Colon (tissue), 2 donors: ENCODE data around the gene MYB.
"Not testable (repeated sequence)": the region's sequence is repeated elsewhere in the genome, so short reads cannot be mapped to it uniquely, and the experiment has no call there.

Experiments
- FAIRE-seq: peaks from 2 replicates; lab custom pipeline; 2012; peaks lifted over from hg19 to GRCh38; lab: Jason Lieb, UNC
- donor health status: control.
- donor health status: control.

MYB gene

DNA sequence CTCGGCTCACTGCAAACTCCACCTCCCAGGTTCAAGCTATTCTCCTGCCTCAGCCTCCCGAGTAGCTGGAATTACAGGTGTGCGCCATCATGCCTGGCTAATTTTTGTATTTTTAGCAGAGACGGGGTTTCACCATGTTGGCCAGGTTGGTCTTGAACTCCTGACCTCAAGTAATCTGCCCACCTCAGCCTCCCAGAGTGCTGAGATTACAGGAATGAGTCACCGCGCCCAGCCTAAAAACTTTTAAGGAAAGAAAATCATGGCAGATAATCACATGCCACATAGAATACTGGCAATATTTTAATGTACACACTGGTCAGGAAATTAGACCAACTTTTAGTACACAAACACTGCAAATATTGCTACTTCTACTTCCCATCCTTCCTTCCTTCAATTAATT lies 16.7 kb upstream of the MYB start:
- not testable (repeated sequence) for FAIRE-seq

DNA sequence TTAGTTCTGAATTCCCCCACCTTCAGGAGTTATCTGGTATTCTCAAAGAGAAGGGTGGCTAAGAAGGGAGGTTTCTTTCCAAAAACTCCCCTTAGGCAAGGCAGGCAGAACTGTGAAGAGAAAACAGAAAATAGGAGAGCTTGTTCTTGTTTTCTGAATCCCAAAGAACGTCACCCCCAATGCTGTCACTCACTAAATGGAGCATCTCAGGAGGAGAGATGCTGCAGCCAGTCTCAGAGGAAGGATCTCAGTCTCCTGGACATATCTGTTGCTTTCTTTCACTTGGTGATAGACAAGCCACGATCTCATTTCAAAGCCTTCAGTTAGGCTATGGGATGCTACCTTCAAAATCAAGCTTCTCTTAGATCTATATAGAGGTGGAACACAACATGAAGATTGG lies 16.1 kb upstream of the MYB start:
- FAIRE-seq, result no peak

DNA sequence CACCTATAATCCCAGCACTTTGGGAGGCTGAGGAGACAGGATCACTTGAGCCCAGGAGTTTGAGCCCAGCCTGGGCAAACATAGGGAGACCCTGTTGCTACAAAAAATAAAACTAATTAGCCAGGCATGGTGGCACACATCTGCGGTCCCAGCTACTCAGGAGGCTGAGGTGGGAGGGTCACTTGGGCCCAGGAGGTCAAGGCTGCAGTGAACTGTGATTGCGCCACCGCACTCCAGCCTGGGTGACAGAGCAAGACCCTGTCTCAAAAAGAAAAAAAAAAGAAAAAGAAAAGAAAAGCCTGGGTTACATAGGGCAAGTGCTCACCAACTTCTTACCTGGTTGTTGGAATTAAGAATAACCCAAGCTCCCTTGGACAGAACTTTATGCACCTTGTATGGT lies 14.6 kb upstream of the MYB start:
- no peak for FAIRE-seq

DNA sequence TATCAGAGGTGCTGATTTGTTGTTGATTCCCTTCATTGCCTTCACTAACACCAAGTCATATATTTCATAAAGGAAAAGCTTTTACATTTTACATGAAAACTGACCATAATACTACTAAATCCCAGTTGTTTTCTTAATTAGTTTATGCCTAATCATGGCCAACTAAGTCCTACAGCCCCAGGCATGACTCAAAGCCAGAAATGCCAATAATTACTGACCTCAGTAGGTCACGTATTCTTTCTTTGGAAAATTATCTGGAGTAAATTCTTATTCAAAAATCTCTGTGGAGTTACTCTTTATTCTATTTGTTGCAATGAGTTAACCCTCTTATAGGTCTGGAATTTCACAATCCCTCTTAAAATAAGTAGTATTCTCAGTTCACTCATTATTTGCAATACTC lies 13.5 kb upstream of the MYB start:
- no peak for FAIRE-seq

DNA sequence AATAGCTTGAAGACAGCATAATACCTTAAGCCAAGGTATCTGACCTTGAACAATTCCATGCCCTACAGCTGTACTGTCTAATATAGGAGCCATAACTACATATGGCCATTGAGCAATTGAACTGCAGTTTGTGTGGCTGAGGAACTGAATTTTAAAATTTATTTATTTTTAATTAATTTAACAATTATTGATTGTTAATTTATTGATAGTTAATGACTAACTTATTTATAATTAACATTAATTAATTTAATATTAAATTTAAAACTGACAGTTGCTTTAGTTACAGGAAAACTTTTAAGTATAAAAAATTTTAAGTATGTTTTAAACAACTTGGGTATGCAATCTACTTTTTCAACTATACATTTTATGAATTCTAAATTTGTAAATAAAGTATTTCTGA lies 12.3 kb upstream of the MYB start:
- peak; percentile 64 for FAIRE-seq

DNA sequence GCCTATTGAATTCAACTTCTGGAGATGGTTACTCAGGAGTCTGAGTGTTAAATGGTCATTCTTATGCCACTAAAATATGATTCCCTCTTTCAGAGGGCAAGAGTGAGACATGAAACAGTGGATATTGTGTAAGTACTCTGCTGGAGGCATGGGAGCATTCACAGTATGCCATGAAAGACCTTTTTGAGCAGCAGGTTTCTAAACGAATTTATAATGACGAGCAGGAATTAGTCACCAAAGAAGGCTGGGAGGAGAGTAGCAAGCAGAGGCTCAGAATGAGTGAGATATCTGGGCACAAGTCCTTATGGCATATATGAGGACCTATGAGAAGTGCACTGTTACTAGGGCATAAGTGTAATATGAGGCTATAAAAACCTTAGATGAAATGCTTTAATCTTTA lies 10.9 kb upstream of the MYB start:
- FAIRE-seq, result no peak

DNA sequence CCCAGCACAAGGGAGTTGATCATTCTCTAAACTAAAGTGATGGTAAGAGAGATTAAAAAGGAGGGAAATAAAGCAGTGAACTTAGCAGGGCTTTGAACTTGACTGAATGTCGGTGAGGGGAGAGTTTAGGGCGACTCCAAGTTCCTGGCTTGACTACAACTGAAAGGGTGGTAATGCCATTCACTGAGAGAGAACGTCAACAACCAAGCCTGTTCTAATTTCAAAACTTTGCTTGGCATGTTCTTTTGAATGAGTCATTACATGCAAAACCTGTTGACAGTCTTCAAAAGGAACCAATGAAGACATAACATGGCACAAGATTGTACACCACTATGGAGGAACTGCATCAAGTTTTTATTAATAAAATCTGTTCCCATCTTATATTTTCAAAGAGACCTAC lies 10.3 kb upstream of the MYB start:
- no peak for FAIRE-seq

DNA sequence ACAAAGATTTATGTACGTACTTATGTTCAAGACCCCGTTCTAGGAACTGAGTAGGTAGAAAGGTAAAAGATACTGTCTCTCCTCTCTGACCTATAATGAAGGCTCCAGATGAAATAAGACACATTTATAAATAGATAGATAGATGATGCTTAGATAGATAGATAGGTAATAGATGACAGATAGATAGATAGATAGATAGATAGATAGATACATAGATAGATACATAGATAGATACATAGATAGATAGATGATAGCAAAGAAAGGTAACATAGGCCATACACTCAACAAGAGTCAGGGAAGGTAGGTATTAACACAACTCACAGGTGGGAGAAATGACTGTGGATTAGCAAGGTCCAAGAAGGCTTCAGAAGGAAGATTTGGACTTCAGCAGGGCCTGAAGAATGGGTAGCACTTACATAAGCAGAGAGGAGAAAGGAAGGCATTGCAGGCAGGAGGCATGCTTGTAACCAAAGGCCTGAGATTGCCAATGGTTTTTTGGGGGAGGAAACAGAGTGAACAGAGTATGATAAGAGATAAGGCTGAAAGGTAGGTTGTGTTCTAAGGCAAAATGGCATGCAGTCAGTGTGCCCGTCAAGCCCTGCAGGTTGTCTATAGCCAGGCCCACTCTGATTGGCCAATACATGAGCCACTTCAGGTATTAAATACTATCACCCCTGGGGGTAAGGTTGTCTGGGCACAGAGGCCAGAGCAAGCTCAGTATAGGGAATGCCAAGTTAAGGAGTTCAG lies 7.7 kb upstream of the MYB start:
- FAIRE-seq, result no peak

DNA sequence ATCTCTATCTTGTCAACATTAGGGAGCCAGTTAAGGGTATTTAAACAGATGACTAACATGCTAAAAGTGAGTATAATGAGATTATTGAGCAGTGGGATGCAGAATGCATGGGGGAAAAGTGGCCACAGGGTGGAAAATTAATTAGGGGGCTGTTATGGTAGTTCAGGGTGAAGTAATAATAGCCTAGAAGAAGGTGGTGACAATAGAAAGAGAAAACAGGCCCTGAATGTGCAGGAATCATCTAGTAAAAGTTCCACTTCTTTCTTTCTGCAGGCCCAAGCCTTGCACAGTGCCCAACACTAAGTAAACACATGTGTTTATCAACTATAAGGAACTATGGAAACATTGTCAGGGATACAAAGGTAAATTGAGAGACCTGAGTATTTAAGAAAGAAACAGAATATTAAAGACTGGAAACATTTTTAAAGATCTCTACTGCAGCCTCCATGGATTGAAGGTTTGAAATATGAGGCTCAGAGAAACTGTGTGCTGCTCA lies 7.1 kb upstream of the MYB start:
- no peak for FAIRE-seq

DNA sequence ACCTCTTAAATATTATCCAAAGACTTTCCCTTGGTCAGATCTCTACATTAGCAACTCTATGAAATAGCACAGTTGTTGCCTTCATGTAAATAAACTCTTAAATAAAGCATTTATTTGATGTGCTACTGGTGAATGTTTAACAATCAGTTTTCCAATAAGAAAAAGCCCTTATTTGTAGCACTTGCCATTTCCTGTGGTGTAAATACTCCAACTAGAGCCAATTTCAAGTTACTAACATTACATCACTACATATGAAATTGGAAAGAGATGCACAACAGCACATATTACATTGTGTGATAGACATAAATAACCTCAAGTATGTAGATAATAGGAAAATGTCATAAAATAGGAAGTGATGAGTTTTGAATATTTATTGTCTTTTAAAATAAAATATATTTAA lies 5.0 kb upstream of the MYB start:
- no peak for FAIRE-seq

DNA sequence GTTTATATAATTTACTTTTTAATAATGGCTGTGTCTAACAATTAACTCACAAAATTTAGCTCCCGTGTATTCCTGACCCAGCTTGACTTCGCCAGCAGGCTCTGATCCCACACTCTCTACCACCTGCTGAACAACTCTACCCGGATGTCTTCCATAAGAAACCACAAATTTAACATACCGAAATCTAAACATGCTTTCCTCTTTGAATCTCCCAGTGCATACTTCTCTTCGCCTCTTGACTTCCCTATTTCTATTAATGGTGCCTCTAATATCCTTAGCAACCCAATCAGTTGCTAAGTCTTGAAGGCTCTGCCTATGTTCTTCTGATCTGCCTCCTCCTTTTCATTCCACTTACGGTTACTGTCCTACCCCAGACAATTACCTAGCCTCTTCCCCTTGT lies 4.6 kb upstream of the MYB start:
- no peak for FAIRE-seq

DNA sequence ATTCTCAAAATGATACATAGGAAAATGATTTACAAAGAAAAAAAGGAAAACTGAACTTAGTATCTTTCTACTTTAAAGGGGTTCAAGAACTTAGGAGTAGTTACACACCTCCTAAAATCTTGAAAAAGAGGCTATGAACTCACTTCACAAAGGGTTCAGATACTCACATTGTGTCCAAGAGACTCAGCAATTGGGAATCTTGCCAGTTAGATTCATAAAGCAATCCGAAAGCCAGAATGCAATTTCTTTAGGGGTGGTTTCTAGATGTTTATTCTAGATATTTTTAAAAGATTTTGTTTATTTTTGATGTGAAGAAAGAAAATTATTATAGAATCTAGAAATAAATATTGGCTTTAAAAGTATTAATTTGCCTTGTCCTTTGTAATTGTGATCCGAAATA lies 1.7 kb upstream of the MYB start:
- FAIRE-seq, result no peak

DNA sequence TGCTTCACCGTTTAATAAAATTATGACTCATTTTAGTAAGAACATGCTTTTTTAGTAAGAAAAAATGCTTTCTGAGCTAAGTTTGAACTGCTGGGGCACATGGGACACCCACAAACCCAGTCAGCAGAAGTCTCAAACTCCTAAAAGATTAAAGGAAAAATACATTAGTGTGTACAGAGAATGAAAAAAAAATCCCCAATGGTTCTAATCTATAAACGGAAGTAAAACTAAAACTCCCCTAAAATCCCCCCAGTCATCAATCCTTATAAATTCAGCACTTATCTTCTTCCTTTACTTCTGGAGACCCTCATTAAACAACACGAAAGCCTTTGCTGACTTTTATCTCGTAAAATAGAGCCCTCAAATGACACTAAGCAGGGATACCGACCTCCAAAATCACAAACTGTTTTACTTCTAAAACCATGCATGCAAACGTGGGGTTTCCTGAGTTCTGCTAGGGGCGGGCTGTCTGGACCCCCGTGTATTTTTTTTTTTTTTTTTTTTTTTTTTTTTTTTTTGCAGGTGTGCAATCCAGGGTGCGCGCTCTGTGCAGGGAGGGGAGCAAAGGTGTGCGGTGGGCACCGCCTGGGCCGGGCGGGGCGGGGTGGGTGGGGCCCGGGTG lies 1.1 kb upstream of the MYB start:
- no peak for FAIRE-seq

DNA sequence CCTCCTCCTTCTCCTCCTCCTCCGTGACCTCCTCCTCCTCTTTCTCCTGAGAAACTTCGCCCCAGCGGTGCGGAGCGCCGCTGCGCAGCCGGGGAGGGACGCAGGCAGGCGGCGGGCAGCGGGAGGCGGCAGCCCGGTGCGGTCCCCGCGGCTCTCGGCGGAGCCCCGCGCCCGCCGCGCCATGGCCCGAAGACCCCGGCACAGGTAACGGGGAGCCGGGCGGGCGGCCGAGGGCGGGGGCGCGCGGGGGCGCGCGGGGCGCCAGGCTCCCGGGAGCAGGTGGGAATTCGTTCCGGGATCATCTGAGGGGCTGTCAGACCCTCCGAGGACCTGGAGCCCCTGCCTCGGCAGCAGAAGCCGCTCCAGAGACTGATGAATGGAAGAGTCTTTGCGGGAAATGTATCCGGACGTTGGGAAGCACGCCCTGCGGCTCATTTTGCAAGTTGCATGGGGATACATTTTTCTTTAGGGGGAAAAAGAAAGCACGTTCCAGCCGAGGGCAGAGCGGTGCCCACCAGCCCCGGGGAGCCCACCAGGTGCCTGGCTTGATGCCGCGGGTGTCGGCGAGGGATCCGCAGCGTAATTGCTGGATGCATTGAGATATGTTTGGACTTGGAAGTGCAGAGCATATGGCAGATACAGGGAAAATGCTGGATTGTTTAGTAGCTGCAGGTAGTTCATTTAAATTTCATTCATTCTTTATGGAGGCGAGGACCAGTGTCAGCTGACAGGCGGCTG lies 394 bp downstream of the MYB start:
- no peak for FAIRE-seq

DNA sequence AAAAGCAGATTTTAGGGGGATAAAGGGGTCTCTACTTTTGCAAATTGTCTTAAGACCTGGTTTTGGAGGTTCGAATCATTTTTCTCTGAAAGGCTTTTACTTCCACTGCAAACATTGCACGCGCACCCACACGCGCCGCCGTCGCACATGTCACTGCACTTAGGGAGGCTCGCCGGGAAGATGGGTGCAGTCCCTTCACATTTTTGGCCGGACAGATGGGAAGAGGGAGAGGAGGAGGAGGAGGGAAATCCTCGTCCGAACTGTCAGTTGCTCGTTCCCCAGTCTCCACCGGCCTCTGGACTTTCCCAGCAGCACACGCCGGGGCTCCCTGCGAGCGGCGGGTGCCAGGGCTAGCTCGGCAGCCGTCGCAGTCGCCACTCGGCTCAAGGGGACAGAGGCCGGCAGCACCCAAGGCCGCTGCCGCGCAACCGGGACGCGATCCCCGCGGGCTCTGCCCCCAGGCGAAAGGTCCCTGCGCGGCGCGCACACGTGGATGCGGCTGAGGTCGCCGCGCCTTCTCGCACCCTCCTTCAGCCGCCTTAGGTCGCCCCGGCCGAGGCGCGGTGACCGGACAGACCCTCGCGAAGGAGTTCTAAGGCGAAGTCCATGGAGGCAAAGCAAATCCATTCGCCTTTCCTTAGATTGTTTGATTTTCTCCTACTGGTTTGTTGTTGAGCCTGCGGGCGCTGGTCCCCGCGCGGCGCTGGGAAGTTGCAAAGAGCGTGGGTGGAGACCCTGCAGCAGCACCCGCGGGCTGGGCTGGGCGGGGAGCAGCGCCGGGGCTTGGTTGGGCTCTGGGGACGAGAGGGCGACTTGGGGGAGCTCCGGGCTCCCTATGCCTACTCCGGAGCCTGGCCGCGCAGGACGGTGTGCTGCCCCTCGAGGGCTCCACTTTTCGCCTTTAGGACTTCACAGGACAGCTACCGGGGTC lies 1.2 kb downstream of the MYB start:
- no peak for FAIRE-seq

DNA sequence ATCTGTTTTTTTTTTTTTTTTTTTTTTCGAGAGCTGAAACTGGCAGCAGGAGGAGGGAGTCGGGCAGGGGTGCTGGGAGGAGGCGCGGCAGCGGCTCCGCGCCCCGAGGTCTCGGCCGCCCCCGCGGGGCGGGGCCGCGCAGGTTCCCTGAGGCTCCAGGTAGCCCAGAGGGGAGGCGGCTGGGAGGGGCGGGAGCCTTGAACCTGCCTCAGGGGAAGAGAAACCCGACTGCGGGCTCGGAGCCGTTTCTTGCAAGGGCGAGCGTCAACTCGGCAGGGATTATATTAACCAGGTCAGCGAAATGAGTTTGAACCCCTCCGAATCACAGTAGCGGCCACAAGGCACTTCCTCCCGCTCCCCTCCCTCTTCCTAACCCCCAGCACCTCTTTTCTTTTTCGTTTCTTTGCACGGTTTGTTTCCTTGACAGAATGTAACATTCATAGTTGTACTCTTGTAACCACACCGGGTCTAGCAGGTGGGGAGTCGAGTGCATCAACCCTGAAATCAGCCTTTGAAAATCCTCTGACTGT lies 2.0 kb downstream of the MYB start:
- no peak for FAIRE-seq

DNA sequence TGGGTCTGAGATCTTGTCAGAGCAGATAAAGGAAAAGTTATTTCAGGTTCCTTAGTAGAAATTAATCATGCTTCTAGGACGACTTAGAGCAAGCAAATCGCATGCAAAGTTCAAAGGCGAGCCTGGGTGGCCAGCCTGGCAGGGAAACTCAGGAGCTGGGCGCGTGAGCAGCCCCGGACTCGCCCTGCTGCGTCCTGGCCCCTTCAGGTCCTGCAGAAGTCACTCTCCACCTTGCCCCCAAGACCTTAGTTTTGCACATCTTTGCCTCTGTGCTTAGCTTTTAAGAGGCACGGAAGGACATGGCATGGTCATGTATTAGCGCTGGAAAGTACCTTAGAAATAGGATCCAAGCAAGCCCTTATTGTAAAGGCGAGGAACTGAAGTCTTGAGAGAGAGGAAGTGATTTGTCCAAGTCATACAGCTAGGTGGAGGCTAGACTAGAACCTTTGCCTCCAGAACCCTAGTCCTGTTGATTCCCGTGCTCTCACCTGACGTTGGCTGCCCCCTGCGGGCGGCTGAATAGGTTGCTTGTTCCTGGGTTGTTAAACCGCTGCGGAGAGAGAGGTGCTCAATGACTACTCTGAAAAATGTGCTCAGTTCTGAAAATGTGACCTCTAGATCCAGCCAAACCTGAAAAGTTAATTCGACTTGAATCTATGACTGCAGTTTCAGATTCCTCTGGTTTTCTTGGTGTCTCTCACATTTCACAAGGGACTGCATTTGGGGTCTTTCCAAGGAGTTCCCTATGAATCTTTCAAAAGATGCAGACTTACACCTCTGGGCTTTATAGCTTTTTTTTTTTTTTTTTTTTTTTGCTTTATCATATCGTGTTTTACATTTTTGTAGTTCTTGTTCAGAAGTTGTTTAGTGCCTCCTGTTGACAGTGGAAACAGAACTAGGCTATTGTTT lies 2.7 kb downstream of the MYB start:
- FAIRE-seq, result no peak

DNA sequence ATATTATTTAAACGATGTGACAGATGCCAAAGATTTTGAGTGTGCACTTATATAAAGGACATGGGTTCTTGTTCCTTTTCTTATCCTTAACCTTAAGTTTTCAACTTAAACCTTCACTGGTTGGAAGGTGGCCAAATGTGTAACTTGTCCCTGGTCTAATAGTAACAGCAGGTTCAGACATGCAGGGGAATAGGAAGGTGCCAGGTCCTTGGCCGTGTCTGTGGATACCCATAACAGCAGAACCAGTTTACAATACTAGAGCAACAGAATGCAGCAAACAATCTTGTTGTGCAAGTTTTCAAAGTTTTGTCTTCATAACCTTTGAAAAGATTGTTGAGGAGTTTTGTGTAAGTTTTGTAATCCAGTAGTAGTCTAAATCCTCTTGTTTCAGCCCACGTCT lies 4.4 kb downstream of the MYB start:
- no peak for FAIRE-seq

DNA sequence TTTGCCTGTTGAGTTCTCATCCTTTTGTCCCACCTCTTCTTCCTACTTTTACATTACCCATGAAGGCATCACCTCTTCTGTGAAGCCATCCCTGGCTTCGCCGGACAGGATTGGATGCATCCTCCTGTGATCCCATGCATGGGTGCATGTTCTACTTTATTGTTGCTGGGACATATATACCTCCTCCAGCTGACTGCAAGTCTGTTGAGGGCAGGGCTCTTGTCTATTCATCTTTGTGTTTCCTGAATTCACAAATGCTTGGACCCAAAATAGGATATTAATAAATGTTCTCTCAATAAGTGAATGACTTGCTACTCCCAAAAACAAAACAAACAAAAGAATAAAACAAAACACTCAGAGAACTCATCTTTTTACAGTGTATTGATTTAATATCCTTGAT lies 5.1 kb downstream of the MYB start:
- no peak for FAIRE-seq

DNA sequence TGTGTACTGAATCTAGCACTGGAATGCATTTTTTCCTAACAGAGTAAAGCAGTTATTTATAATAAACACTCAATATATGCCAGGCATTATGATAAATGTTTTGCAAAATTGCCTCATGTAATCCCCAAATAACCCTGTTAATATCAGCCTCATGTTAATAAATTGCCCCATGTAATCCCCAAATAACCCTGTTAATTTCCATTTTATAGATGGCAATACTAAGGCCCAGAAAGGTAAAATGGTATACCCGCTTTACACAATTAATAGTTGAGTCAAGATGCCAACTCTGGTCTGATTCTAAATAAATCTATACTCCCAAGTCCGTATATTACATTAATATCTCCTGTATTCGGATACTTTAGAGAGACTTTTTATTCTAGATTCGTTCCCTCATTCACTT lies 6.3 kb downstream of the MYB start:
- FAIRE-seq, result no peak

DNA sequence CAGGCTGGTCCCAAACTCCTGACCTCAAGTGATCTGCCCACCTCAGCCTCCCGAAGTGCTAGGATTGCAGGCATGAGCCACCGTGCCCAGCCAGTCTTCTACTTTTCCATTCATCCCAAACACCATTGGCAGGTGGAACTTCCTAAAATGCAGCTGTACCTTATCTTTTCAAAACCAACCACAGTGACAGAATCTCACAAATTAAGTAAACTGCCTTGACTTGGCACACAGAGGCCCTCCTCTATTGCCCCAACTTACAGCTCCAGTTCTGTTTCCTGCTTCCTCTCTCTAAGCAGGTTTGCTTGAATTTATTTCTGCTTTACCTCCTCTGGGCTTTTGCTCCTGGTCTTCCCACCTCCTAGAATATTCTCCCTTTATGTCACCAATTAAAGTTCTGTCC lies 7.6 kb downstream of the MYB start:
- no peak for FAIRE-seq
